AG09319 (cell line): ENCODE measurements around the gene TMEM184A.

Source experiments
- DNase-seq: peaks from one replicate; pipeline ENCODE4 v3.0.0-alpha.2; 2010; ENCODE audit warnings: low read depth; ENCODE audit errors: extremely low read depth
- CTCF ChIP-seq: IDR thresholded peaks from 2 replicates; pipeline ENCODE4 v1.5.1; 2011; ENCODE audit warnings: low read depth, mild to moderate bottlenecking, inconsistent platforms, low read length, moderate library complexity

Gene TMEM184A

GRCh38 chr7:1513657-1514095 is 42.3 kb downstream of the TMEM184A start:
- no peak for DNase-seq
- TF ChIP-seq CTCF = no peak

- no peak for TF ChIP-seq CTCF
- DNase-seq = no peak
Observed at GRCh38 chr7:1512781-1513656, 43.0 kb downstream of the TMEM184A start.

- DNase-seq = no peak
- TF ChIP-seq CTCF = no peak
Observed at GRCh38 chr7:1511444-1512422, 44.3 kb downstream of the TMEM184A start.

- DNase-seq = no peak
- no peak for TF ChIP-seq CTCF
Observed at GRCh38 chr7:1510780-1511154, 45.2 kb downstream of the TMEM184A start.

GRCh38 chr7:1509226-1509625 is 46.8 kb downstream of the TMEM184A start:
- no peak for TF ChIP-seq CTCF
- no peak for DNase-seq

GRCh38 chr7:1508277-1508758 is 47.7 kb downstream of the TMEM184A start:
- no peak for DNase-seq
- TF ChIP-seq CTCF = no peak
